ACC112 (cell line): ENCODE results near the gene KIFAP3.

ENCODE experiments used
- H2AFZ ChIP-seq: fragments of 200-600 bp; sonication (generic); one replicate; pipeline ENCODE4 v1.6.0; 2017; ENCODE audit warnings: antibody characterized with exemption, low read length; ENCODE audit not compliant: unreplicated experiment
- H3K27ac ChIP-seq: fragments of 200-600 bp; sonication (generic); 2 replicates; pipeline ENCODE4 v1.5.1; 2014; ENCODE audit warnings: low read depth, mild to moderate bottlenecking, antibody characterized with exemption, low read length, moderate library complexity
- H3K27me3 ChIP-seq: fragments of 200-600 bp; sonication (generic); 2 replicates; pipeline ENCODE4 v1.6.1; 2014; ENCODE audit warnings: mild to moderate bottlenecking, antibody characterized with exemption, low read length, moderate library complexity, mixed read lengths; ENCODE audit not compliant: insufficient read depth
- H3K36me3 ChIP-seq: fragments of 200-600 bp; sonication (generic); 2 replicates; pipeline ENCODE4 v1.6.1; 2016; ENCODE audit warnings: mild to moderate bottlenecking, antibody characterized with exemption, low read length, moderate library complexity, mixed read lengths; ENCODE audit not compliant: insufficient read depth
- H3K4me1 ChIP-seq: fragments of 200-600 bp; sonication (generic); one replicate; pipeline ENCODE4 v1.6.1; 2016; ENCODE audit warnings: low read length, mixed read lengths; ENCODE audit not compliant: insufficient read depth, unreplicated experiment, control insufficient read depth
- H3K4me3 ChIP-seq: fragments of 200-600 bp; sonication (generic); 2 replicates; pipeline ENCODE4 v1.5.1; 2014; ENCODE audit warnings: mild to moderate bottlenecking, low read depth, low read length
- H3K79me2 ChIP-seq: fragments of 200-600 bp; sonication (generic); one replicate; pipeline ENCODE4 v1.6.0; 2016; ENCODE audit warnings: low read length; ENCODE audit not compliant: control insufficient read depth, unreplicated experiment, insufficient read depth

Gene KIFAP3

GRCh38 chr1:169891539-169891885, 183.0 kb downstream of the KIFAP3 start:
- peaks cover 18% of the 10 kb centered on the region for H3K4me1 ChIP-seq
- peaks cover 9% of the 10 kb centered on the region; the same call in 1 of the 2 replicates for H3K36me3 ChIP-seq
- H3K27ac ChIP-seq = no peak overlapping the region
- H3K27me3 ChIP-seq = no peaks in the 10 kb centered on the region
- H3K4me3 ChIP-seq = no peak overlapping the region
- H2AFZ ChIP-seq = no peak overlapping the region
- H3K79me2 ChIP-seq = peaks cover 43% of the 10 kb centered on the region

- peaks cover 43% of the 10 kb centered on the region for H3K79me2 ChIP-seq
- peaks cover 13% of the 10 kb centered on the region; the same call in 1 of the 2 replicates for H3K36me3 ChIP-seq
- H2AFZ ChIP-seq = no peak overlapping the region
- H3K27ac ChIP-seq = no peak overlapping the region
- H3K27me3 ChIP-seq = no peaks in the 10 kb centered on the region
- H3K4me3 ChIP-seq = no peak overlapping the region
- H3K4me1 ChIP-seq = peaks cover 18% of the 10 kb centered on the region
Measured at GRCh38 chr1:169890761-169891538, 183.5 kb downstream of the KIFAP3 start.

GRCh38 chr1:169889871-169890270, 184.6 kb downstream of the KIFAP3 start:
- Histone ChIP-seq H3K4me1 (peaks cover 23% of the 10 kb centered on the region), H3K36me3 (peaks cover 13% of the 10 kb centered on the region; the same call in 1 of the 2 replicates), H3K27ac (no peak overlapping the region), H3K27me3 (no peaks in the 10 kb centered on the region), H3K4me3 (no peak overlapping the region), H3K79me2 (peaks cover 43% of the 10 kb centered on the region), H2AFZ (no peak overlapping the region)

DNA sequence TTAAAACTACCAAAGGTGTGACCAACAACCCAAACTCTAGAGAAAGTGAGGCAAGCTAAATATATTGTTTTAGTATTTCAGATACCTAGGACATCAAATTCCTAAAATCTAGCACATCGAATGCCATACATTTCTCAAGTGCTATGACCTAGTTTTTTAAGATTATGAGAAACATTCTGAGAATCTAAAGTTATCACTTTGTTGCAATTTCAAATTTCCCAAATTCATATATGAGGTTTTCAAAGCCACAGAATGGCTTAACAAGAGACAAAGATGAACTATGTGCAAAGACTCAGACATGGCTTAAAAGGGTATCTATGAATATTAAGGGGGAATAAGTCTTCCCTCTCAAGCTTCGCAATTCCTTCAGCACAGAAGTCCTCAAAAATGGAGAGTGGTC, 187.6 kb downstream of the KIFAP3 start:
- Histone ChIP-seq H3K4me3 (no peak overlapping the region), H3K4me1 (peaks cover 13% of the 10 kb centered on the region), H3K79me2 (peaks cover 29% of the 10 kb centered on the region)

DNA sequence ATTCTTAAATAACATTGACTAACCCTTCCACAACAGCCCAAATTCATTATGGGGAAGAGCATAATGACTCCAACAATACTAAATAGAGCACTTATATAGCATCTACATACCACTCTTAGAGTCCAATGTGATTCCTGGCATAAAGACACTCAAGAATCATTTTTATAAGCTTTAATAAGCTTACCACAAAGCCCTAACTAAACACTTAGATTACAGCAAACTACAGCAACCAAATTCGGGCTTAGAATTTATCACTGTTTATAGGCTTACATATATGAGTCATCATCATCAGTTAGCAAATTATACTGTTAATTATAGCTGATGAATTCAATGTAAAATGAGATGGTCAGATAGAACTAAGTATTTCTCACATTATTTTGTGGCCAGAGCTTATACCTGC, 188.1 kb downstream of the KIFAP3 start:
- no peak overlapping the region for H2AFZ ChIP-seq
- H3K36me3 ChIP-seq = peaks cover 13% of the 10 kb centered on the region; the same call in 1 of the 2 replicates
- peaks cover 8% of the 10 kb centered on the region for H3K4me1 ChIP-seq
- H3K27ac ChIP-seq = no peak overlapping the region
- peaks cover 24% of the 10 kb centered on the region for H3K79me2 ChIP-seq
- no peaks in the 10 kb centered on the region for H3K27me3 ChIP-seq
- no peak overlapping the region for H3K4me3 ChIP-seq

More for the DNA sequence above, 187.6 kb downstream of the KIFAP3 start:
- Histone ChIP-seq H3K27me3 (no peaks in the 10 kb centered on the region), H3K36me3 (peaks cover 13% of the 10 kb centered on the region; the same call in 1 of the 2 replicates), H2AFZ (no peak overlapping the region), H3K27ac (no peak overlapping the region)

DNA sequence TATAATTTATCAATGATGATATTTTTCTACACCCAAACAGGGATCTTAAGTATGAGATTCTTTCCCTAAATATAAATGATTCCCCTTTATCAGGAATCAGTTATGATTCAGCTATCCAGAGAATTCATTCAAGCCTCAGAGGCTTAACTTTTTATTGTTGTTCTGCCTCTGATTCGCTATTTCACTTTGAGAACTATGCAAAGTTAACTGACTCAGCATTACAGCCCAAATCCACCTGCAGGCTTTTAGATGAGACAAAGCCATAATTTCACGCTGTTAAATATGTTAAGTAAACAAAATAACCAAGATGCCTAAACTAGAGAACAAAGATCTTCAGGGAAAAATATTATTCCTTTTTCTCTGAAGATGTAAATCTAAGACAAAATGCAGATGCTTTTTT, 189.3 kb downstream of the KIFAP3 start:
- Histone ChIP-seq H3K4me1 (peaks cover 5% of the 10 kb centered on the region), H3K27ac (no peak overlapping the region), H3K4me3 (no peak overlapping the region), H2AFZ (no peak overlapping the region), H3K79me2 (peaks cover 12% of the 10 kb centered on the region), H3K27me3 (no peaks in the 10 kb centered on the region), H3K36me3 (peaks cover 13% of the 10 kb centered on the region; the same call in 1 of the 2 replicates)

DNA sequence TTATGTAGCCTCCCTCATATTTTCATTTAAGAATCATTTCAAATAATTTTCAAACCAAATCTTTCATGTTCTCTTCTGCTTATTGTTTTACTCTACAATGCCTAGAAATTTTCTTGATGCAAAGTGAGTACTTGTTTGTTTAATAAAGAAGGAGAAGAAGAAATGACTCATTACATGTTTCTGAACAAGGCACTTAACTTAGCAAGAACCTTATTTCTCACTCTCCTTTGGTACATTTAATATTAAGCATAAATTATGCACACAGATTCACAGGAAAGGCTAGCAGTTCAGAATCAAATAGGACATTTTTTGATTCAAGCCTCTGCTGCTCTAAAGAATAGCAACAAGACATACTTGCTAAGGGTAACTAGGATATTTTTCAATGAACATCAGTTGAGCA, 189.9 kb downstream of the KIFAP3 start:
- Histone ChIP-seq H2AFZ (no peak overlapping the region), H3K79me2 (peaks cover 6% of the 10 kb centered on the region), H3K27me3 (no peaks in the 10 kb centered on the region), H3K4me1 (peaks cover 5% of the 10 kb centered on the region), H3K27ac (no peak overlapping the region), H3K36me3 (peaks cover 13% of the 10 kb centered on the region; the same call in 1 of the 2 replicates), H3K4me3 (no peak overlapping the region)

DNA sequence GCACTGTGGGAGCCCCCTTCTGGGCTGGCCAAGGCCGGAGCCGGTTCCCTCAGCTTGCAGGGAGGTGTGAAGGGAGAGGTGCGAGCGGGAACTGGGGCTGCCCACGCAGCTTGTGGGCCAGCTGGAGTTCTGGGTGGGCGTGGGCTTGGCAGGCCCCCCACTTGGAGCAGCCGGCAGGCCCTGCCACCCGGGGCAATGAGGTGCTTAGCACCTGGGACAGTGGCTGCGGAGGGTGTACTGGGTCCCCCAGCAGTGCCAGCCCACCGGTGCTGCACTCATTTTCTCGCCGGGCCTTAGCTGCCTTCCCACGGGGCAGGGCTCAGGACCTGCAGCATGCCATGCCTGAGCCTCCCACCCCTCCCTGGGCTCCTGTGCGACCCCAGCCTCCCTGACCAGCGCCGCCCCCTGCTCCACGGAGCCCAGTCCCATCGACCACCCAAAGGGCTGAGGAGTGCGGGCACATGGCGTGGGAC, 192.4 kb downstream of the KIFAP3 start:
- no peaks in the 10 kb centered on the region for H3K27me3 ChIP-seq
- H3K27ac ChIP-seq = no peak overlapping the region
- 0 out of 2 replicates have a peak, but pooled peaks cover 10% of the 10 kb centered on the region for H3K36me3 ChIP-seq
- H2AFZ ChIP-seq = no peak overlapping the region
- H3K4me3 ChIP-seq = no peak overlapping the region
- H3K4me1 ChIP-seq = peaks cover 5% of the 10 kb centered on the region
- no peaks in the 10 kb centered on the region for H3K79me2 ChIP-seq

DNA sequence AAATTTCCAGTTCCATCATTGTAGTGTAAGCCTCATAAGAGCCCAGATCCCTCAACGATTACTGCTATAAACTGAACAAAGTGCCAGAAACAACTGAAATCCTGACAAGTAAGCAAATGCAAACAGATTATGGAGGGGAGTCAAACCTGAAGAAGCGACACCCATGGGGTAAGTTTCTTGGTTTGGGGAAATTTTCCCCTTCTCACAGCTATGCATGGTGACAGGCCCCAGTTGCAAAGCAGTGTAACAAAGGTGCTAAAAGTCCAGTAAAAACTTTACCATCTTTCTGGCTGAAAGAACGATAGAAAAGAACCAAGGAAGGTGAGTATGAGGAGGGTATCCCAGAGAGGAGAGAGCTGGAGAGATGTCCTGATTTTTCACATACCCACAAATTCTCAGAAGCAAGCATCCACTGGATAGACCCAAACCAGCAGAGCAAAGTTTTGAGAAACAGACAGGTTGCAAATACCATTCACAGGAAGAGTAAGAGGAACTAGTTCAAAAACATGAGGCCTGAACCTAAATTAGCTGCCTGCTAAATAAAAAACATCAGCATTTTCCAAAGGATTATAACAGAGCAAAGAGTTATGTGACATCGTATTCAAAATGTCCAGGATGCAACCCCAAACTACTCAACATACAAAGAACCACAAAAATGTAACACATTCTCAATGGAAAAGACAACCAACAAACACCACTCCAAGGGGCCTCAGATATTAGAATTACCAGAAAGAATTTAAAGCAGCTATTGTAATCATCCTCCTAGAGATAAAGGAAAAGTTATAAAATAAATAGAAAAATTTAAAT, 195.3 kb downstream of the KIFAP3 start:
- peaks cover 7% of the 10 kb centered on the region; the same call in 1 of the 2 replicates for H3K36me3 ChIP-seq
- H3K4me3 ChIP-seq = no peak overlapping the region
- H2AFZ ChIP-seq = no peak overlapping the region
- H3K4me1 ChIP-seq = no peaks in the 10 kb centered on the region
- H3K79me2 ChIP-seq = no peaks in the 10 kb centered on the region
- H3K27ac ChIP-seq = no peak overlapping the region
- H3K27me3 ChIP-seq = no peaks in the 10 kb centered on the region

GRCh38 chr1:169878498-169878897, 196.0 kb downstream of the KIFAP3 start:
- Histone ChIP-seq H3K4me1 (no peaks in the 10 kb centered on the region), H3K79me2 (no peaks in the 10 kb centered on the region), H3K4me3 (no peak overlapping the region), H3K27ac (no peak overlapping the region), H3K27me3 (no peaks in the 10 kb centered on the region), H2AFZ (no peak overlapping the region), H3K36me3 (peaks cover 13% of the 10 kb centered on the region)
